Ascending aorta (tissue), 2 donors: ENCODE data around the gene KISS1R. TPM values are rescaled to one million over a fixed set of nuclear protein-coding genes. Genes with fewer than 3 reads are reported as not detected.
"Not testable (repeated sequence)": the region's sequence is repeated elsewhere in the genome, so short reads cannot be mapped to it uniquely, and the experiment has no call there.

ENCODE experiments used
- DNase-seq, 2 donors: peaks; one replicate each; pipeline ENCODE4 v3.0.0-alpha.2; 2019; ENCODE audit warnings: low spot score in 2 of 2
- H3K27ac ChIP-seq, 2 donors: fragments of 200-600 bp; sonication (generic); one replicate each; pipeline ENCODE4 v1.5.1; 2016 to 2017; ENCODE audit warnings: mild to moderate bottlenecking in 1 of 2
- H3K27me3 ChIP-seq: fragments of 200-600 bp; sonication (generic); one replicate; pipeline ENCODE4 v1.5.1; 2017
- H3K36me3 ChIP-seq, 2 donors: fragments of 200-600 bp; sonication (generic); one replicate each; pipeline ENCODE4 v1.5.1; 2016
- H3K4me1 ChIP-seq, 2 donors: fragments of 200-600 bp; sonication (generic); one replicate each; pipeline ENCODE4 v1.5.1; 2016 to 2017; ENCODE audit warnings: mild to moderate bottlenecking in 1 of 2
- H3K4me3 ChIP-seq, 2 donors: fragments of 200-600 bp; sonication (generic); one replicate each; pipeline ENCODE4 v1.5.1; 2016 to 2017; ENCODE audit warnings: mild to moderate bottlenecking in 1 of 2
- H3K9me3 ChIP-seq, 2 donors: fragments of 200-600 bp; sonication (generic); one replicate each; pipeline ENCODE4 v1.5.1; 2016
- CTCF ChIP-seq, 3 experiments: fragments of 200-600 bp in 2 of 3; fragments of 450-650 bp in 1 of 3; sonication (generic) in 2 of 3; IDR thresholded peaks; one replicate each; pipeline ENCODE4 v1.5.1; 2016 to 2019; ENCODE audit warnings: antibody characterized with exemption in 3 of 3, mild to moderate bottlenecking in 1 of 3, moderate library complexity in 1 of 3
- intact Hi-C: fragments of 100-400 bp; cut with DNase I; formaldehyde crosslinking; loops from one replicate; pipeline ENCODE4 v1.15.1; 2023
- total RNA-seq: library from RNA; depleted of rRNA; stranded (reverse); fragments of >200 nt; gene quantifications from one replicate; pipeline ENCODE4 v1.1.0, GENCODE V29; 2016

KISS1R gene
- total RNA-seq, 1 donor from 2014 or later: not detected

- H3K27me3 ChIP-seq: no peaks in the 10 kb centered on the region
- no peak overlapping the region for H3K4me3 ChIP-seq
- TF ChIP-seq CTCF (IDR thresholded peaks at IDR 0.05): no peak
- DNase-seq: no peak
- H3K9me3 ChIP-seq: no peaks in the 10 kb centered on the region
- intact Hi-C loops: no loop called here
- H3K4me1 ChIP-seq: no peaks in the 10 kb centered on the region
- no peaks in the 10 kb centered on the region for H3K36me3 ChIP-seq
- H3K27ac ChIP-seq: no peak overlapping the region
These were observed 37.1 kb downstream of the KISS1R start for GRCh38 chr19:954272-954671.

GRCh38 chr19:954672-955494, 37.8 kb downstream of the KISS1R start:
- no peaks in the 10 kb centered on the region for H3K27me3 ChIP-seq
- no peaks in the 10 kb centered on the region for H3K4me1 ChIP-seq
- DNase-seq: no peak
- no peak for TF ChIP-seq CTCF (IDR thresholded peaks at IDR 0.05)
- no peak overlapping the region for H3K27ac ChIP-seq
- no peaks in the 10 kb centered on the region for H3K36me3 ChIP-seq
- no peak overlapping the region for H3K4me3 ChIP-seq
- intact Hi-C loops: no loop called here
- no peaks in the 10 kb centered on the region for H3K9me3 ChIP-seq

DNA sequence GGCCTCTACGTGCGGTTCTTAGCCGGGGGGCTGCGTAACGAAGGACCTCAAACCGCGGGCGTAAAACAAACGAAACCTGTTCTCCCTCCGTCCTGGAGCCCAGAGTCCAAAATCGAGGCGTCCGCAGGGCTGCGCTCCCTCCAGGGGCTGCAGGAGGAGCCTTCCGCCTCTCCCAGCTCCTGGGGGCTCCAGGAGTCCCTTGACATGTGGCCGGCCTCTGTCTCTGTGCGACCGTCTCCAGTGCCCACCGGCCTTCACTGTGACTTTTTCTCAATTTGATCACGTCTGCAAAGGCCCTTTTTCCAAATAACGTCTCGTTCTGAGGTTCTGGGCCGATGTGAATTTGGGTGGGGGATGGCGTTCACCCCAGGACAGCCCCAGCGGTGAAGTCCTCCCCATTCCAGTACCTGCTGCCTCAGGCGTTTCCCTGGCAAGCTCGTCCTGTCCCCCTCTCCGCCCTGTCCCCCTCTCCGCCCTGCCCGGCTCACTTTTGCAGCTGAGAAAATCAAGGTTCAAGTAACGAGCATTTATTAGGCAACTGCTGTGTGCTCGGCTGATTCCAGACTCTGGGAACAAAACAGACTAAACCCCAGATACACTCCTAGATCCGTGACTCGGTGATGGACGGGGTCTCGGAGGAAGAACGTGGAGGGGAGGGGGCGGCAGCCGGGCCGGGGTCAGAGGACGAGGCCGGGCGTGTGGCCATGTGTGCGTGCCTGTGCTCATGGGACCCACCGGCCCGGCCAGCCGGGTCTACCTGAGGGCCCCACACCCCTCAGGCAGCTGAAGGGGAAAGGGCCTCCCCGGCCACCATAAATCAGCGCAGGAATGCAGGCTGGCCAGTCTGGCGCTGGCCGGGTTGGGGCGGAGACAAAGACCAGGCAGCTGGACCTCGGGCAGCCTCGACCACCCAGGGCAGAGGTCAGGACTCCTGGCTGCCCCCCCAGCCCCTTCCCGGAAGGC, 39.0 kb downstream of the KISS1R start:
- no peaks in the 10 kb centered on the region for H3K9me3 ChIP-seq
- no peak overlapping the region for H3K4me3 ChIP-seq
- no peak for DNase-seq
- H3K27me3 ChIP-seq: no peaks in the 10 kb centered on the region
- no peaks in the 10 kb centered on the region for H3K4me1 ChIP-seq
- no peaks in the 10 kb centered on the region for H3K36me3 ChIP-seq
- intact Hi-C loops: no loop called here
- TF ChIP-seq CTCF (IDR thresholded peaks at IDR 0.05): no peak
- no peak overlapping the region for H3K27ac ChIP-seq

GRCh38 chr19:956766-957440, 39.8 kb downstream of the KISS1R start:
- Histone ChIP-seq H3K27me3 (no peaks in the 10 kb centered on the region), H3K36me3 (no peaks in the 10 kb centered on the region), H3K4me1 (no peaks in the 10 kb centered on the region), H3K4me3 (no peak overlapping the region), H3K9me3 (no peaks in the 10 kb centered on the region), H3K27ac (no peak overlapping the region)
- TF ChIP-seq CTCF (IDR thresholded peaks at IDR 0.05): no peak
- intact Hi-C loops: no loop called here
- no peak for DNase-seq

DNA sequence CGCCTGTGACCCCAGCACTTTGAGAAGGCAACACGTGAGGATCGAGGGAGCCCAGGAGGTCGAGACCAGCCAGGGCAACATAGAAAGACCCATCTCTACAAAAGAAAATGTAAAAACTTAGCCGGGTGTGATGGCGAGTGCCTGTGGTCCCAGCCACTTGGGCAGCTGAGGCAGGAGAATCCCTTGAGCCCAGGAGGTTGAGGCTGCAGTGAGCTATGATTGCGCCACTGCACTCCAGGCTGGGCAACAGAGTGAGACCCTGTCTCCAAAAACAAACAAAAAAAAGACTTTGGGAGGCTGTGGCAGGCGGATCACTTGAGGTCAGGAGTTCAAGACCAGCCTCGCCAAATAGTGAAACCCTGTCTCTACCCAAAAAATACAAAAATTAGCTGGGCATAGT, 40.4 kb downstream of the KISS1R start:
- H3K27ac ChIP-seq, intact Hi-C loops, H3K27me3 ChIP-seq, H3K4me3 ChIP-seq, H3K9me3 ChIP-seq, DNase-seq, H3K36me3 ChIP-seq, H3K4me1 ChIP-seq: not testable (repeated sequence)
